HepG2 (cell line): ENCODE measurements around the gene ACSBG1. TPM values are rescaled to one million over a fixed set of nuclear protein-coding genes. Genes with fewer than 3 reads are reported as not detected.
A peak's percentile ranks its signal among the peaks of the same experiment; 100 is the strongest.

Experiments
- CHD2 ChIP-seq: IDR thresholded peaks from 2 replicates; pipeline ENCODE4 v1.6.1; 2011; ENCODE audit warnings: low read depth, low read length, improper control_type of control experiment
- E2F1 ChIP-seq: sonication (generic); formaldehyde crosslinking; IDR thresholded peaks from 2 replicates; pipeline ENCODE4 v1.5.0; 2020; ENCODE audit warnings: missing genetic modification reagents
- ETS1 ChIP-seq: sonication (generic); formaldehyde crosslinking; IDR thresholded peaks from 2 replicates; pipeline ENCODE4 v1.4.0; 2020; ENCODE audit warnings: missing genetic modification reagents
- FOXP4 ChIP-seq: sonication (generic); formaldehyde crosslinking; IDR thresholded peaks from 2 replicates; pipeline ENCODE4 v1.4.0; 2020; ENCODE audit warnings: missing genetic modification reagents
- GATAD2A ChIP-seq: IDR thresholded peaks from 2 replicates; pipeline ENCODE4 v1.6.1; 2016
- GMEB1 ChIP-seq: sonication (generic); formaldehyde crosslinking; IDR thresholded peaks from 2 replicates; pipeline ENCODE4 v1.5.1; 2020; ENCODE audit warnings: missing genetic modification reagents, mild to moderate bottlenecking, borderline replicate concordance
- IRF1 ChIP-seq: sonication (generic); formaldehyde crosslinking; IDR thresholded peaks from 2 replicates; pipeline ENCODE4 v1.4.0; 2020; ENCODE audit warnings: low read depth, mild to moderate bottlenecking, missing genetic modification reagents
- ISX ChIP-seq: sonication (generic); formaldehyde crosslinking; conservative IDR thresholded peaks from 2 replicates; pipeline ENCODE4 v1.5.0; 2020; ENCODE audit warnings: missing genetic modification reagents
- MTF1 ChIP-seq: sonication (generic); formaldehyde crosslinking; IDR thresholded peaks from 2 replicates; pipeline ENCODE4 v1.5.0; 2020; ENCODE audit warnings: missing genetic modification reagents
- RERE ChIP-seq: IDR thresholded peaks from 2 replicates; pipeline ENCODE4 v1.6.1; 2016; ENCODE audit warnings: low read depth, missing genetic modification reagents, missing compliant biosample characterization
- RFXANK ChIP-seq: IDR thresholded peaks from 2 replicates; pipeline ENCODE4 v1.6.1; 2016
- SETDB1 ChIP-seq: sonication (generic); formaldehyde crosslinking; IDR thresholded peaks from 2 replicates; pipeline ENCODE4 v1.5.1; 2020; ENCODE audit warnings: missing genetic modification reagents, mild to moderate bottlenecking, borderline replicate concordance
- SIN3A ChIP-seq: IDR thresholded peaks from 2 replicates; pipeline ENCODE4 v1.6.1; 2011; ENCODE audit warnings: low read depth, mild to moderate bottlenecking, control low read depth, low read length, borderline replicate concordance
- SRSF1 ChIP-seq: fragments of 200-400 bp; formaldehyde crosslinking; optimal IDR thresholded peaks from 2 replicates; pipeline ENCODE3; 2017; ENCODE audit warnings: mild to moderate bottlenecking, low read depth, low read length, moderate library complexity
- YEATS4 ChIP-seq: sonication (generic); formaldehyde crosslinking; IDR thresholded peaks from 2 replicates; pipeline ENCODE4 v1.4.0; 2020; ENCODE audit warnings: missing genetic modification reagents, borderline replicate concordance
- ZKSCAN5 ChIP-seq: sonication (generic); formaldehyde crosslinking; IDR thresholded peaks from 2 replicates; pipeline ENCODE4 v1.5.1; 2020; ENCODE audit warnings: mild to moderate bottlenecking, missing genetic modification reagents
- ZNF350 ChIP-seq: sonication (generic); formaldehyde crosslinking; IDR thresholded peaks from 2 replicates; pipeline ENCODE4 v1.4.0; 2020; ENCODE audit warnings: mild to moderate bottlenecking, low read depth, missing genetic modification reagents, borderline replicate concordance
- ZNF468 ChIP-seq: sonication (generic); formaldehyde crosslinking; IDR thresholded peaks from 2 replicates; pipeline ENCODE4 v1.8.0; 2022; ENCODE audit warnings: mild to moderate bottlenecking, moderate library complexity, missing genetic modification reagents
- polyA plus RNA-seq, 8 experiments: library from polyadenylated mRNA; depleted of rRNA in 3 of 8; stranded (reverse) in 7 of 8; unstranded in 1 of 8; fragments of >200 nt; fragmentation: Illumina TruSeq in 4 of 8; extraction: Trizol in 4 of 8; gene quantifications; 2 replicates each; pipeline versions ENCODE4 v1.2.1 to v1.2.3, GENCODE V29; 2011 to 2016; ENCODE audit warnings: low read depth in 4 of 8, missing spikeins in 1 of 8, mixed read lengths in 1 of 8; ENCODE audit not compliant: insufficient read depth in 1 of 8
- total RNA-seq, 5 experiments: library from RNA; depleted of rRNA; stranded (reverse); fragments of >200 nt; fragmentation: Illumina TruSeq; extraction: Trizol; gene quantifications; 2 replicates each; pipeline ENCODE4 v1.2.3, GENCODE V29; 2016; ENCODE audit warnings: low read depth in 1 of 5

ACSBG1 gene
- total and polyA plus RNA-seq, 2 of the 13 experiments (the other 11 are each of a cell fraction or from before 2014, with no cell fraction given) = 0.35 to 0.81 TPM

- TF ChIP-seq E2F1 (CRISPR knock-in tag) (no peak), SIN3A (no peak), IRF1 (no peak), RFXANK (CRISPR knock-in tag) (no peak), ETS1 (no peak), RERE (CRISPR knock-in tag) (peak; percentile 65; the same call in 1 of the 2 replicates), SETDB1 (CRISPR knock-in tag) (no peak), GATAD2A (CRISPR knock-in tag) (peak; percentile 56), MTF1 (CRISPR knock-in tag) (no peak), ZKSCAN5 (CRISPR knock-in tag) (no peak), GMEB1 (CRISPR knock-in tag) (no peak), YEATS4 (CRISPR knock-in tag) (no peak), ISX (CRISPR knock-in tag) (no peak), ZNF468 (no peak), FOXP4 (CRISPR knock-in tag) (0 out of 2 replicates have a peak, but pooled peaks have one; percentile 18), ZNF350 (no peak), SRSF1 (no peak), CHD2 (no peak)
Measured at GRCh38 chr15:78127882-78128281, 106.5 kb downstream of the ACSBG1 start (continued).
